Mammary epithelial cell (primary cell): ENCODE measurements around the gene TPMT.

Source experiments
- CTCF ChIP-seq, 2 donors: IDR thresholded peaks in 1 of 2; conservative IDR thresholded peaks in 1 of 2; 2 replicates each; pipeline ENCODE4 v1.5.1; 2011 to 2012; ENCODE audit warnings: inconsistent platforms in 2 of 2, low read length in 2 of 2, mild to moderate bottlenecking in 2 of 2, control low read depth in 1 of 2, low read depth in 1 of 2; ENCODE audit not compliant: insufficient read depth in 1 of 2; ENCODE audit errors: extremely low read depth in 1 of 2
- EZH2 ChIP-seq: IDR thresholded peaks from 2 replicates; pipeline ENCODE4 v1.6.1; 2012; ENCODE audit warnings: low read length, inconsistent platforms, borderline replicate concordance

DNA sequence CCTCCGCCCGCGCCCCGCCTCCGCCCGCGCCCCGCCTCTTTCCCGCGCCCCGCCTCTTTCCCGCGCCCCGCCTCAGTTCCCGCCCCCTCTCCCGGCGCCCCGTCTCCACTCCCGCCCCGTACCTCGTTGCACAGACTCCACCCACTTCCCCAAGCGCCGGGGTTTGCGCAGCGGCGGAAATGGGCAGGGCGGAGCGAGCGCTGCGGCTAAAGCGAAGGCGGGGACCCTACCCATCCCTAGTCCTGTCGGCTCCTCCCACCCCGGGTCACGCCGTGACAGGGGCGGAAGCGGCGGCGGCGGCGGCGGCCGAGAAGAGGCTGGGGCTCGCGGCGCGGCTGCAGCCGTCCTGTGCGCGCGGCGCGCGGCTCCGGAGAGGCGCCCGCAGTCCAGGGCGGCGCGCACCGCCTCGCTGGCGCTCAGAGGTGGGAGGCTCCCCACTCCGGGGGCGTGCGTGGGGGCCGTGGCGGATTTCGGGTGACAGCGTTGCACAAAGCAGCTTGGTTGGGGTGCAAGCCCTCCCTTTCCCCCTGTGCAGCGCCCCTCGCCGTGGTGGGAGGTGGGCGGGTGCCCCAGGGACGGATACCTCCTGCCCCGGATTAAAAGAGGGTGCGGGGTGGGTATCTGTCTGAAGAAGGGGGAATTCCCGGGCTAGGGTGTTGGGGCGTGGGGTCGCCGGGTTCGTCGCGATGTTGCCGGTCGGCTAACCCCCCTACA lies 430 bp upstream of the TPMT start, which contains the start of gene KDM1B:
- no peak for TF ChIP-seq CTCF (conservative IDR thresholded peaks at IDR 0.05 in 1 of 2, IDR thresholded peaks at IDR 0.05 in 1 of 2; ENCODE audit: extremely low read depth in 1 of 2, insufficient read depth in 1 of 2, low read depth in 1 of 2, low read length in 2 of 2)
- TF ChIP-seq EZH2, result no peak
